Endometrial microvascular endothelial cells (primary cell): ENCODE results near the gene FUNDC1. TPM values are rescaled to one million over a fixed set of nuclear protein-coding genes. Genes with fewer than 3 reads are reported as not detected.
"Not testable (repeated sequence)": the region's sequence is repeated elsewhere in the genome, so short reads cannot be mapped to it uniquely, and the experiment has no call there.

Experiments used
- in situ Hi-C: cut with HindIII; loops from 2 replicates; pipeline ENCODE4 v1.10.0; 2017; ENCODE audit warnings: low sequenced_read_pairs, low pct_unique_long_range_greater_than_20kb; ENCODE audit errors: inconsistent ontology term
- total RNA-seq: library from RNA; depleted of rRNA; stranded (reverse); fragments of >200 nt; gene quantifications from one replicate; pipeline ENCODE4 v1.2.3, GENCODE V29; 2015; ENCODE audit errors: inconsistent ontology term

FUNDC1 gene
- total RNA-seq: 8.6 TPM

DNA sequence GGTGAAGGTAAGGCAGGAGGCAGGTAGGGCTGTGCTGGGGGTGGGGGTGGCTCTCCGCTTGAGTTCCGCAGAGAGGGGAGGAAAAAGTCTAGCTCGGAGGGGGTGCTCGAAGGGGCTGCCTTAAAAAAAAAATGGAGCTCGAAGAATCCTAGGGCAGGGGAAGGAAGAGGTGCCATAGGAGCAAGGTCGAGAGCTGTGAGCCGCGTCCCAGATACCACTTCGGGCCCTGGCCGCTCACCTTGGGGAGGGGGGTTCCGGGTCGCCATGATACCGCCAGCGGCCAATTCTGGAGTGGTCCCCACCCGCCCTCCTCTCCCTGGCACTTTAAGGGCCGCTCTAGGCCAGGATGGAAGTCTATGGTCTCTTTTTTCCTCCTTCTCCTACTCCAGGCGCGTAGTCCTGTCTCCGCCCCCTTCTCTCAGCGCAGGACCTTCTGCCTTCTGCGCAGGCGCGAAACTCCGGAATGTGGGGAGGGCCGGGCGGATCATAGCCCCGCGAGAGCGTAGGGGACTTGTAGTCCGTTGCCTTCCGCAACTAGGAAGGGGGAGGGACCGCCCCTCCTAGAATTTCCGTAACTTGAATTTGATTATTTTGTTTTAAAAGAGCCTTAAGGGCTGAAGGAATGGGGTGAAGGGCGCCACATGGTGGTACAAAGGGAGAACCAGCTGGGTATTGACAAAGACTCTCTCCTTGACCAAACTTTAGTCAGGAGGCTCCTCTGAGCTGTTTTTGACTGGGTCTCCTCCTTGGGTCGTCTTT, at the start of gene FUNDC1:
Gene FUNDC1, minus strand, starts transcription at position 293 of the 759 bp plus-strand sequence. Its CDS starts 27 bp downstream, at position 266.
- in situ Hi-C loops: no loop called here

DNA sequence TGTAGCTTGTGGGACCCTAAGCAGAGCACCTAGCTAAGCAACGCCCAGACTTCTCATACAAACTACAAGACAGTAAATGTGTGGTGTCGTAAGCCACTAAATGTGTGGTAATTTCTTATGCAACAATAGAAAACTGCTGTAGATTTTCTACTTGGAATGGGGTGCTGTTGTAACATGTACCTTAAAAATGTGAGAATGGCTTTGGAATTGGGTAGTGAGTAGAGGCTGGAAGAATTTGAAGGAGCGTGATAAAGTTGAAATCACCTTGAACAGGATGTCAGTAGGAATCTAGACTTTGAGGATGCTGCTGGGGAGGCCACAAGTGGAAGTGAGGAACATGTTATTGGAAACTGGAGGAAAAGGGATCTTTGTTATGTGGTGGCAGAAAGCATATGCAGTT, 43.2 kb upstream of the FUNDC1 start:
- in situ Hi-C loops: no loop called here

- in situ Hi-C loops: no loop called here
Measured at GRCh38 chrX:44580466-44580865, 37.8 kb upstream of the FUNDC1 start.

GRCh38 chrX:44572340-44572938, 29.8 kb upstream of the FUNDC1 start:
- in situ Hi-C loops: no loop called here

DNA sequence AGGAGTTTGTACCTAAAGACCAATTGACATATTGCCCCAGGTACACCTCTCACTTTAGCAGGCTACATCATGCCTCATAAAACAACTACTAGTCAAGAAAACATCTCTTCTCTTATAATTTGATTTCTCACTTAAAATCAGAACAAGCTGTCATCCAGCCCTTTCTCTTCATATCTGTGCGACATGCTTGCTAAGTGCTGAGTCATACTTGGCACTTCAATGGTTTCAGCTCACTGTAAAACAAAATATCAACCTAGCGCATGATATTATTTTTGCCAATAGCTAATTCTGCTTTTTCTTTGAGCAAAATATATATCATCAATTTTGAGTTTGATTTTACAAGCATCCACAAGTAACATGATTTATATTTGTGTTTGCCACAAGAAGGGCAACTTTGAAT, 27.9 kb upstream of the FUNDC1 start:
- in situ Hi-C loops: no loop called here

GRCh38 chrX:44569122-44569521, 26.5 kb upstream of the FUNDC1 start:
- in situ Hi-C loops: no loop called here

DNA sequence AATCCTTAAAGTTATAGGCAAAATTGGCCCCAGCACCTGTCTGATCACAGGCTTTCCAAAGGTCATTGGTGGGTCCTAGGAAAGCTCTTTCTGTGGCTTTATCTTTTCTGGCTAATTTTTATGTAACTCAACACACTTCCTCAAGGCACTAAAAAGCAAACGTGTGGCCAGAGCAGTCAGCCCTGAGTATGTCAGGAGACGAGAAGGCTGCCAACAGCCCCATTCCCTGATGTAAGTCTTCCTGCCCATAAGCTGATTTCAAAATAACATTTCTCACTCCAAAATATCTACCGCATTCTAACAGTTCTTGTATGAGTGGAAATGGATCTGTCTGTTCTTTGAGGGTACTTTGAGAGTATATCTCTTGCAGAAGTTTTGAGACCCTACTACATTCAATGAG, 25.5 kb upstream of the FUNDC1 start:
- in situ Hi-C loops: no loop called here

GRCh38 chrX:44561896-44562295, 19.2 kb upstream of the FUNDC1 start:
- in situ Hi-C loops: not testable (repeated sequence)

GRCh38 chrX:44550563-44550962, 7.9 kb upstream of the FUNDC1 start:
- in situ Hi-C loops: no loop called here

GRCh38 chrX:44545454-44545853, 2.8 kb upstream of the FUNDC1 start:
- in situ Hi-C loops: not testable (repeated sequence)

DNA sequence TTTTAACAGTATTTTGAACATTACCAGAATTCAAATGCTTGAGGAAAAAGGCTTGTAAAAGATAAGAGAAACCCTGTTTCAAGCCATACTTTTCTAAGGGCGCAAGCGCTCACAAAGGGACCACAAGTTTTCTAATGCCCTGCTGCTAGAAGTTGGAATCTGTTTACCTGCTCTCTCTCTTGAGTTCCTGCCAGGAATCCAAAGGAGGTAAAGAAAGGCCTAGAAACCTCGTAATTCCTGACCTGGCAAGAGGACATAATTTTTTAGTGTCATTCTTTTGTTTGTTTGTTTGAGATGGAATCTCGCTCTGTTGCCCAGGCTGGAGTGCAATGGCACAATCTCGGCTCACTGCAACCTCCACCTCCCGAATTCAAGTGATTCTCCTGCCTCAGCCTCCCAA, 1.4 kb upstream of the FUNDC1 start:
- in situ Hi-C loops: no loop called here

DNA sequence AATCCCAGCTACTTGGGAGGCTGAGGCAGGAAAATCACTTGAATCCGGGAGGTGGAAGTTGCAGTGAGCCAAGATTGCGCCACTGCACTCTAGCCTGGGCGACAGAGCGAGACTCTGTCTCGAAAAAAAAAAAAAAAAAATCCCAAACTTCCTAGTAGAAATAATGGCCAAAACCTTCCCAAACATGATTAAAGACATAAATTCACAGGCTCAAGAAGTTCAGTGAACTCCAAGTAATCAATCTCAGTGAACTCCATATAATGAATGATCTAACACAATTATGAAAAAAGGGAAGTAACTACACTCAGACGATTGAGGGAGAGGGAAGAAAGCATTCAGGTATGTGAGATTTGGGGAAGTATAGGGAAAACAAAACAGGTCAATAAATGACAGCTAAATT, 6.5 kb downstream of the FUNDC1 start:
- in situ Hi-C loops: no loop called here

- in situ Hi-C loops: no loop called here
Measured at GRCh38 chrX:44529310-44529709, 13.3 kb downstream of the FUNDC1 start.

DNA sequence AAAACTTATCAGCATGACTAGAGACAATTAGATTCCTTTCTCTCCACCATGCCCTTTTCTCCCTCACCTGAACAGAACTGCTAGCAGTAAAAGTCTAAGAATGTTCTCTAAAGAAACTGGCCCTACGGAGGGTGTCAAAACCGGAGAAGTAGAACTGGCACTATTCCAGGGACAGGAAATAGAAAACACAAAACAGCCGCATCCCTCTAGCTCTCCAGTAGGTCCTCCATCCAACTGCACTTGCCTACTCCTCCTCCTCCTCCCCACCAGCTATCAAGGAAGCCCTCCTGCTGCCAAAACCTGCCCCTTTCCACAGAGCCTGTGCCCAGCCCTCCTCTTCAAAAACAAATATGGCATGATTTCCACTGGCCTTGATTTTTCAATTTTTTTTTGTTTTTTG, 28.4 kb downstream of the FUNDC1 start:
- in situ Hi-C loops: no loop called here

DNA sequence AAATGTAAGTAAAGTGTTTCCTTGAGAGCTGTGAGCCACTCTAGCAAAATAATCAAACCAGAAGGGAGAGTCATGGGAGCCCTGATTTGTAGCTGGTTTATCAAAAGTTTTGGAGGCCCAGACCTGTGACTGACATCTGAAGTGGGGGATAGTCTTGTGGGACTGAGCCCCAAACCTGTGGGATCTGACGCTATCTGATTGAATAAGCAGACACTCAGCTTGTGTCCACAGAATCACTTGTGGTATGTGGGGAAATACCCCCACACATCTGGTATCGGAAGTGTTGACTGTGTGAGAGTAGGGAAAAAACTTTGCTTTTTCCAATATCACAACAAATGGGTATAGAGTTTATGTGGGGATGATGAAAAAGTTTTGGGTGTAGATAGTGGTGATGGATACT, 35.4 kb downstream of the FUNDC1 start:
- in situ Hi-C loops: no loop called here

- in situ Hi-C loops: no loop called here
Measured at GRCh38 chrX:44506678-44507077, 36.0 kb downstream of the FUNDC1 start.

GRCh38 chrX:44503560-44503959, 39.1 kb downstream of the FUNDC1 start:
- in situ Hi-C loops: no loop called here

GRCh38 chrX:44495091-44495490, 47.6 kb downstream of the FUNDC1 start:
- in situ Hi-C loops: no loop called here

- in situ Hi-C loops: no loop called here
Measured at GRCh38 chrX:44494357-44494756, 48.3 kb downstream of the FUNDC1 start.

DNA sequence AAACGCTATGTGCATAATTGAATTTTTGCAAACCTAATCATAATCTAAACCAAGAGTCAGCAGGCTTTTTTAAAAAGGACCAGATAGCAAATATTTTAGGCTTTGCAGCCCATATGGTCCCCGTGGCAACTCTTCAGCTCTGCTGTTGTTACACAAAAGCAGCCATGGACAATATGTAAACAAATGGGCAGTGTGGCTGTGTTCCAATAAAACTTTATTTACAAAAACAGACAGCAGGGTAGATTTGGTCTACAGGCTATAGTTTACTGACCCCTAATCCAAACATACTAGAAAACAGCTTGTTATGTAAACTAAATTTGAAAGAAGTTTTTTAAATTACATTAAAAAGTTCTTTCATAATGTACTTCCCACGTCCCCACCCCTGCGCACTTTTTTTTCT, 53.1 kb downstream of the FUNDC1 start:
- in situ Hi-C loops: no loop called here
